Neural progenitor cell (in vitro differentiated cells): ENCODE data around the gene CIB2. TPM values are rescaled to one million over a fixed set of nuclear protein-coding genes. Genes with fewer than 3 reads are reported as not detected.

ENCODE experiments used
- DNase-seq: peaks from one replicate; pipeline ENCODE4 v3.0.0-alpha.2; 2016; ENCODE audit warnings: low spot score
- H2AFZ ChIP-seq: fragments of 200-600 bp; sonication (generic); replicated peaks from 2 replicates; pipeline ENCODE4 v1.6.1; 2016; ENCODE audit warnings: antibody characterized with exemption
- H3F3A ChIP-seq: fragments of 200-600 bp; sonication (generic); 2 replicates; pipeline ENCODE4 v1.6.1; 2016; ENCODE audit warnings: antibody characterized with exemption, low read depth
- H3K27ac ChIP-seq: fragments of 200-600 bp; sonication (generic); 2 replicates; pipeline ENCODE4 v1.5.1; 2016; ENCODE audit warnings: mild to moderate bottlenecking
- H3K27me3 ChIP-seq: fragments of 200-600 bp; sonication (generic); 2 replicates; pipeline ENCODE4 v1.6.1; 2016; ENCODE audit warnings: mild to moderate bottlenecking, moderate library complexity
- H3K36me3 ChIP-seq: fragments of 200-600 bp; sonication (generic); 2 replicates; pipeline ENCODE4 v1.5.1; 2016
- H3K4me1 ChIP-seq: fragments of 200-600 bp; sonication (generic); 2 replicates; pipeline ENCODE4 v1.6.1; 2016; ENCODE audit warnings: mixed run types
- H3K4me2 ChIP-seq: fragments of 200-600 bp; sonication (generic); 2 replicates; pipeline ENCODE4 v1.6.1; 2016
- H3K4me3 ChIP-seq: fragments of 200-600 bp; sonication (generic); 2 replicates; pipeline ENCODE4 v1.5.1; 2016
- H3K79me2 ChIP-seq: fragments of 200-600 bp; sonication (generic); 2 replicates; pipeline ENCODE4 v1.6.1; 2016; ENCODE audit warnings: low read depth
- H3K9ac ChIP-seq: fragments of 200-600 bp; sonication (generic); 2 replicates; pipeline ENCODE4 v1.6.1; 2016
- H3K9me3 ChIP-seq: fragments of 200-600 bp; sonication (generic); 2 replicates; pipeline ENCODE4 v1.5.1; 2016; ENCODE audit warnings: low read depth
- H4K20me1 ChIP-seq: fragments of 200-600 bp; sonication (generic); 2 replicates; pipeline ENCODE4 v1.6.1; 2016; ENCODE audit warnings: low read depth
- H3K27ac Mint-ChIP-seq: 3 replicates; pipeline ENCODE4 v1.8.0; 2021; ENCODE audit warnings: mixed read lengths
- H3K27me3 Mint-ChIP-seq: 2 replicates; pipeline ENCODE4 v1.8.0; 2022; ENCODE audit warnings: low read depth, mild to moderate bottlenecking, inconsistent platforms, moderate library complexity, mixed read lengths; ENCODE audit not compliant: insufficient read depth
- H3K36me3 Mint-ChIP-seq: 3 replicates; pipeline ENCODE4 v1.8.0; 2021; ENCODE audit warnings: mixed read lengths
- H3K4me1 Mint-ChIP-seq: 3 replicates; pipeline ENCODE4 v1.8.0; 2021; ENCODE audit warnings: mixed read lengths
- H3K4me3 Mint-ChIP-seq: 3 replicates; pipeline ENCODE4 v1.8.0; 2021; ENCODE audit warnings: mild to moderate bottlenecking, moderate library complexity, mixed read lengths
- H3K9me3 Mint-ChIP-seq: 3 replicates; pipeline ENCODE4 v1.8.0; 2020; ENCODE audit warnings: mixed read lengths
- EZH2 ChIP-seq: fragments of 200-600 bp; sonication (generic); IDR thresholded peaks from 2 replicates; pipeline ENCODE4 v1.6.1; 2017; ENCODE audit warnings: antibody characterized with exemption, mild to moderate bottlenecking, moderate library complexity
- EZH2phosphoT487 ChIP-seq: fragments of 200-600 bp; sonication (generic); IDR thresholded peaks from 2 replicates; pipeline ENCODE4 v1.6.1; 2017; ENCODE audit warnings: antibody characterized with exemption
- total RNA-seq: library from RNA; depleted of rRNA; stranded (reverse); fragments of >200 nt; gene quantifications from 2 replicates; pipeline ENCODE4 v1.2.3, GENCODE V29; 2015; ENCODE audit warnings: low replicate concordance
- TF ChIP-seq, protein P1 (sequence below): fragments of 200-600 bp; sonication (generic); IDR thresholded peaks from 2 replicates; pipeline ENCODE4 v1.5.1; 2017; ENCODE audit warnings: antibody characterized with exemption, mild to moderate bottlenecking

Gene CIB2
- total RNA-seq, 1 donor from 2014 or later, result 40.6 TPM

- H3K4me3 ChIP-seq, result no peak overlapping the region
- no peaks in the 10 kb centered on the region for H4K20me1 ChIP-seq
- H3K27ac ChIP-seq, result no peak overlapping the region
- no peak overlapping the region for H3K4me2 ChIP-seq
- H2AFZ ChIP-seq, result no peak overlapping the region
- no peak overlapping the region for H3K9ac ChIP-seq
- H3K9me3 ChIP-seq, result no peaks in the 10 kb centered on the region
- DNase-seq, result no peak
- Mint-ChIP-seq H3K27ac (no peak overlapping the region), H3K9me3 (no peaks in the 10 kb centered on the region), H3K4me3 (no peak overlapping the region), H3K4me1 (no peaks in the 10 kb centered on the region), H3K36me3 (no peaks in the 10 kb centered on the region), H3K27me3 (peaks cover 7% of the 10 kb centered on the region)
- no peaks in the 10 kb centered on the region for H3K36me3 ChIP-seq
- no peaks in the 10 kb centered on the region for H3F3A ChIP-seq
- H3K4me1 ChIP-seq, result no peaks in the 10 kb centered on the region
- H3K79me2 ChIP-seq, result no peaks in the 10 kb centered on the region
- no peaks in the 10 kb centered on the region for H3K27me3 ChIP-seq
- TF ChIP-seq EZH2 (no peak), EZH2phosphoT487 (no peak)
- TF ChIP-seq, protein P1, sequence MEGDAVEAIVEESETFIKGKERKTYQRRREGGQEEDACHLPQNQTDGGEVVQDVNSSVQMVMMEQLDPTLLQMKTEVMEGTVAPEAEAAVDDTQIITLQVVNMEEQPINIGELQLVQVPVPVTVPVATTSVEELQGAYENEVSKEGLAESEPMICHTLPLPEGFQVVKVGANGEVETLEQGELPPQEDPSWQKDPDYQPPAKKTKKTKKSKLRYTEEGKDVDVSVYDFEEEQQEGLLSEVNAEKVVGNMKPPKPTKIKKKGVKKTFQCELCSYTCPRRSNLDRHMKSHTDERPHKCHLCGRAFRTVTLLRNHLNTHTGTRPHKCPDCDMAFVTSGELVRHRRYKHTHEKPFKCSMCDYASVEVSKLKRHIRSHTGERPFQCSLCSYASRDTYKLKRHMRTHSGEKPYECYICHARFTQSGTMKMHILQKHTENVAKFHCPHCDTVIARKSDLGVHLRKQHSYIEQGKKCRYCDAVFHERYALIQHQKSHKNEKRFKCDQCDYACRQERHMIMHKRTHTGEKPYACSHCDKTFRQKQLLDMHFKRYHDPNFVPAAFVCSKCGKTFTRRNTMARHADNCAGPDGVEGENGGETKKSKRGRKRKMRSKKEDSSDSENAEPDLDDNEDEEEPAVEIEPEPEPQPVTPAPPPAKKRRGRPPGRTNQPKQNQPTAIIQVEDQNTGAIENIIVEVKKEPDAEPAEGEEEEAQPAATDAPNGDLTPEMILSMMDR, result no peak
Observed at GRCh38 chr15:78084449-78084750, 46.8 kb downstream of the CIB2 start.

- Histone ChIP-seq H3K9me3 (no peaks in the 10 kb centered on the region), H3K27me3 (no peaks in the 10 kb centered on the region), H3F3A (no peaks in the 10 kb centered on the region), H4K20me1 (no peaks in the 10 kb centered on the region), H3K4me1 (no peaks in the 10 kb centered on the region), H3K9ac (no peak overlapping the region), H3K36me3 (no peaks in the 10 kb centered on the region), H2AFZ (no peak overlapping the region), H3K4me3 (no peak overlapping the region), H3K4me2 (no peak overlapping the region), H3K27ac (no peak overlapping the region), H3K79me2 (no peaks in the 10 kb centered on the region)
- Mint-ChIP-seq H3K27me3 (peaks cover 7% of the 10 kb centered on the region), H3K4me3 (no peak overlapping the region), H3K27ac (no peak overlapping the region), H3K36me3 (no peaks in the 10 kb centered on the region), H3K9me3 (no peaks in the 10 kb centered on the region), H3K4me1 (no peaks in the 10 kb centered on the region)
- TF ChIP-seq EZH2 (no peak), EZH2phosphoT487 (no peak)
- TF ChIP-seq, protein P1, result no peak
- no peak for DNase-seq
Observed at GRCh38 chr15:78083687-78084448, 47.4 kb downstream of the CIB2 start.

GRCh38 chr15:78083186-78083585, 48.1 kb downstream of the CIB2 start:
- H3K36me3 Mint-ChIP-seq, result no peaks in the 10 kb centered on the region
- no peaks in the 10 kb centered on the region for H3K79me2 ChIP-seq

More at GRCh38 chr15:78083186-78083585, 48.1 kb downstream of the CIB2 start:
- no peak overlapping the region for H3K9ac ChIP-seq
- H3K27ac ChIP-seq, result no peak overlapping the region
- no peaks in the 10 kb centered on the region for H3K9me3 ChIP-seq
- no peaks in the 10 kb centered on the region for H4K20me1 ChIP-seq
- H3K4me3 Mint-ChIP-seq, result peak overlapping the region; percentile 41
- peak overlapping the region; percentile 82 for H3K27ac Mint-ChIP-seq
- H3K9me3 Mint-ChIP-seq, result no peaks in the 10 kb centered on the region
- TF ChIP-seq EZH2, result no peak
- TF ChIP-seq EZH2phosphoT487, result no peak
- TF ChIP-seq, protein P1, result no peak
- peaks cover 7% of the 10 kb centered on the region for H3K27me3 Mint-ChIP-seq
- no peaks in the 10 kb centered on the region for H3K4me1 ChIP-seq
- no peaks in the 10 kb centered on the region for H3K36me3 ChIP-seq
- no peak overlapping the region for H2AFZ ChIP-seq
- H3K4me1 Mint-ChIP-seq, result no peaks in the 10 kb centered on the region
- H3K4me2 ChIP-seq, result no peak overlapping the region
- H3K27me3 ChIP-seq, result no peaks in the 10 kb centered on the region
- no peak for DNase-seq
- no peak overlapping the region for H3K4me3 ChIP-seq
- H3F3A ChIP-seq, result no peaks in the 10 kb centered on the region
